ENCODE data around the gene HSPA1A. TPM values are rescaled to one million over a fixed set of nuclear protein-coding genes. Genes with fewer than 3 reads are reported as not detected.

HSPA1A gene
- total RNA-seq, 6 donors from 2014 or later, result 80.7 to 236 (median 144) TPM

DNA sequence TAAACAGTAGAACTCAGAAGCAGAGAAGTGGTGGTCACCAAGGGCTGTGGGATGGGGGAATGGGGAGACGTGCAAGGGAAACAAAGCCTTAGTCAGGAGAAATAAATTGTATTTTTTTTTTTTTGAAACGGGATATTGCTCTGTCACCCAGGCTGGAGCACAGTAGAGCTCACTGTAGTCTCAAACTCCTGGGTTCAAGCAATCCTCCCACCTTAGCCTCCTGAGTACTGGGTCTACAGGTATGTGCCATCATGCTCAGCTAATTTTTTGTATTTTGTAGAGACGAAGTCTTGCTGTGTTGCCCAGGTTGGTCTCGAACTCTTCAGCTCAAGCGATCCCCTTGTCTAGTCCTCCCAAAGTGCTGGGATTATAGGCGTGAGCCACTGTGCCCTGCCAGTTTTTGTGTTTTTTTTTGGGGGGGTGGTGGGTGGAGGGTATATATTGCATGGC lies 15.6 kb downstream of the HSPA1A start:
- peak overlapping the region; percentile 44 to 74 (median 64) for H3K4me3 ChIP-seq
- H3K36me3 ChIP-seq, result no peaks in the 10 kb centered on the region
- no peaks in the 10 kb centered on the region for H3K9me3 ChIP-seq
- peak overlapping the region; percentile 78 to 99 (median 83) for H3K27ac ChIP-seq
- ATAC-seq (ENCODE audit: low FRiP score in 2 of 2) (no peak), DNase-seq (no peak)
- peaks cover 30 to 51% (median 35%) of the 10 kb centered on the region in 4 donors for H3K4me1 ChIP-seq
- TF ChIP-seq EP300 (IDR thresholded peaks at IDR 0.05) (no peak), POLR2A (IDR thresholded peaks at IDR 0.05) (no peak), POLR2AphosphoS5 (IDR thresholded peaks at IDR 0.05) (no peak), CTCF (IDR thresholded peaks at IDR 0.05) (no peak)
- WGBS, 2 donors, result 42 to 59% methylated on average over 6 of the region's 6 CpGs
- no peaks in the 10 kb centered on the region for H3K27me3 ChIP-seq

DNA sequence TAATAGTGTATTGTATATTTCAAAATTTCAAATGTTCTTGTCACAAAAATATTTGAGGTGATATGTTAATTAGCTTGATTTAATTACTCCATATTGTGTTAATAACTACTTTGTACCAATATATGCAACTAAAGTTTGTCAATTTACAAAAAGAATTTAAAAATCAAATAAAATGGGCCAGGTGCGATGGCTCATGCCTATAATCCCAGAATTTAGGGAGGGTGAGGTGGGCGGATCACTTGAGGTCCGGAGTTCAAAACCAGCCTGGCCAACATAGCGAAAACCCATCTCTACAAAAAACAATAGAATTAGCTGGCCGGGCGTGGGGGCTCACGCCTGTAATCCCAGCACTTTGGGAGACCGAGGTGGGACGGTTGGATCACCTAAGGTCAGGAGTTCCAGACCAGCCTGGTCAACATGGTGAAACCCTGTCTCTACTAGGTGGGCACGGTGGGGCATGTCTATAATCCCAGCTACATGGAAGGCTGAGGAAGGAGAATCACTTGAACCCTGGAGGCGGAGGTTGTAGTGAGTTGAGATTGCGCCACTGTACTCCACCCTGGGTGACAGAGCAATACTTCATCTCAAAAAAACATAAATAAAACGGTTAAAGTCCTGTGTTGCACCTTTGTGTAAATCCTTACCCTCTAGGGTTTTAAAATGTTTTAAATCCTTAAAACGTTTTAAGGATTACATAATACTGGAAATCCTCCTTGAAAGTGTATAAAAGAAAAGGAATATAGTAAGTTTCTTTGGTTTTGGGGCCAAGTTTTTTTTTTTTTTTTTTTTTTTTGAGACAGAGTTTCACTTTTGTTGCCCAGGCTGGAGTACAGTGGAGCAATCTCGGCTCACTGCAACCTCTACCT lies 16.2 kb downstream of the HSPA1A start:
- peak overlapping the region in 3 of 4 donors; percentile 64 to 99 (median 81) for H3K27ac ChIP-seq

DNA sequence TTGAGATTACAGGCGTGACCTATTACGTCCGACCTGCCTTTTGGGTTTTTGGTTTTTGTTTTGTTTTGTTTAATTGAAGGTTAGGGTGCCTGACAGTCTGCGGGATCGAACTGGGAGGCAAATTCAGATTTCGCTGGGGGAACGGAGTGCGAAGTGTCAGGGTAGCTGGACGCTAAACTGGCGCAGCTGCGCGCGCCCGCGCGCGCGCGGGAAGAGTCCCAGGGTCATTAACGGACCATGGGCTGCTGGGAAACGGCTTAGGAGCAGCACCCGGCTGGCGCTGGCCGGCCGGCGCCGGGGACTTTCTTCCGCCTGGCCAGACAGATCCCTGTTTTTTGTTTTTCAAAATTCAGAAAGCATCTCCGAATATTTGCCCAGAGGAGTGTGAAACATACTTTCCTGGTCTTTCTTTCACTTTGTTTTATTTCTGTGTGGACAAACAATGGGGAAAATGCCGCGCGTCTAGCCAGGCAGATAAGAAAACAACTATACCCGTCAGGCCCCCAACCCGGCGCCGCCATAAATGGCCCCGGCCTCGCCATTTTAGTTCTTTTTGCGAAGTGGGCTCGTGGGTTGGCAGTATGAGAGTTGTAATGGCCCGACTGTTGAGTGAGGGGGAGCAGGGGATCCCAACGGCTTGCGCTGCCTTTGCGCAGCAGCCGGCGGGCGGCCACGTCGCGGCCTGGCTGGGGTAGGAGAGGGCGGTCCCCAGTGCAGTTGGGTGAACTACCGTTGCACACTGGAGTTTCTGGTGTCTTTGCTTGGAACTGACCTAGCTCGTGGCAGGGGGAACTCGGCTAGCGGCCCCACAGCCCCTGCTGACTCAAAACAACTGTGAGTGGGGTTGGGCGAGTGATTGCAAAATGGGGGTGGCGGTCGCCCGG lies 19.3 kb downstream of the HSPA1A start:
- H3K9me3 ChIP-seq, result no peaks in the 10 kb centered on the region
- DNase-seq (peak; percentile 89 to 98), ATAC-seq (ENCODE audit: low FRiP score in 2 of 2) (peak; percentile 92 to 94)
- H3K4me1 ChIP-seq, result peaks cover 54 to 74% (median 57%) of the 10 kb centered on the region in 4 donors
- peaks cover 8 to 35% (median 27%) of the 10 kb centered on the region in 4 donors for H3K36me3 ChIP-seq
- H3K4me3 ChIP-seq, result peak overlapping the region; percentile 83 to 98 (median 92)
- H3K27me3 ChIP-seq, result no peaks in the 10 kb centered on the region
- TF ChIP-seq CTCF (IDR thresholded peaks at IDR 0.05), result peak in 1 of 6 experiments; percentile 18
- no peak for TF ChIP-seq EP300 (IDR thresholded peaks at IDR 0.05)
- TF ChIP-seq POLR2AphosphoS5 (IDR thresholded peaks at IDR 0.05), result peak; percentile 63 to 88
- peak; percentile 54 to 81 (median 75) for TF ChIP-seq POLR2A (IDR thresholded peaks at IDR 0.05)
- peak overlapping the region; percentile 93 to 99 (median 95) for H3K27ac ChIP-seq
- 0 to 1% methylated on average over 46 to 59 of the region's 59 CpGs for WGBS, 2 donors

More for the DNA sequence above, 16.2 kb downstream of the HSPA1A start:
- ATAC-seq (ENCODE audit: low FRiP score in 2 of 2) (no peak), DNase-seq (no peak)
- 68 to 75% methylated on average over 15 of the region's 15 CpGs for WGBS, 2 donors
- Histone ChIP-seq H3K9me3 (no peaks in the 10 kb centered on the region), H3K4me3 (peak overlapping the region in 2 of 4 donors; percentile 71 to 74), H3K36me3 (peaks cover 0 to 4% (median 0%) of the 10 kb centered on the region in 4 donors), H3K4me1 (peaks cover 31 to 51% (median 35%) of the 10 kb centered on the region in 4 donors), H3K27me3 (no peaks in the 10 kb centered on the region)
- no peak for TF ChIP-seq POLR2AphosphoS5 (IDR thresholded peaks at IDR 0.05)
- TF ChIP-seq EP300 (IDR thresholded peaks at IDR 0.05), result no peak
- TF ChIP-seq CTCF (IDR thresholded peaks at IDR 0.05), result no peak
- no peak for TF ChIP-seq POLR2A (IDR thresholded peaks at IDR 0.05)

GRCh38 chr6:31836047-31836473 lies 20.7 kb downstream of the HSPA1A start:
- no peaks in the 10 kb centered on the region for H3K9me3 ChIP-seq
- H3K4me3 ChIP-seq, result peak overlapping the region in 3 of 4 donors; percentile 83 to 93 (median 91)
- peaks cover 48 to 68% (median 52%) of the 10 kb centered on the region in 4 donors for H3K4me1 ChIP-seq
- no peak for ATAC-seq (ENCODE audit: low FRiP score in 2 of 2)
- peaks cover 14 to 49% (median 41%) of the 10 kb centered on the region in 4 donors for H3K36me3 ChIP-seq
- H3K27ac ChIP-seq, result peak overlapping the region; percentile 49 to 99 (median 94)
- TF ChIP-seq CTCF (IDR thresholded peaks at IDR 0.05), result no peak
- TF ChIP-seq EP300 (IDR thresholded peaks at IDR 0.05), result no peak
- no peak for TF ChIP-seq POLR2A (IDR thresholded peaks at IDR 0.05)
- TF ChIP-seq POLR2AphosphoS5 (IDR thresholded peaks at IDR 0.05), result no peak
- 28 to 29% methylated on average over 14 of the region's 14 CpGs for WGBS, 2 donors
- no peaks in the 10 kb centered on the region for H3K27me3 ChIP-seq
- no peak for DNase-seq
